Endothelial cell of umbilical vein (primary cell): Measurements from ENCODE around the gene XRCC4. TPM values are rescaled to one million over a fixed set of nuclear protein-coding genes. Genes with fewer than 3 reads are reported as not detected.

Experiments
- BruUV-seq: library from RNA; stranded (reverse); fragments of 400-500 nt; replicated peaks from 2 replicates; lab custom pipeline; 2021; lab: Mats Ljungman, UMichigan
- CTCF ChIA-PET: fragments of 300-600, 350-600 bp; sonication (Branson Sonifier 250); formaldehyde crosslinking; loops from one replicate; lab custom pipeline; 2021; ENCODE audit warnings: antibody characterized with exemption, inconsistent platforms; lab: Charles Lee
- POLR2A ChIA-PET: fragments of 300-600, 350-600 bp; sonication (Branson Sonifier 250); formaldehyde crosslinking; loops from one replicate; lab custom pipeline; 2021; ENCODE audit warnings: antibody characterized with exemption, inconsistent platforms; lab: Charles Lee
- DNase-seq: peaks from one replicate; pipeline ENCODE4 v3.0.0-alpha.2; 2011; ENCODE audit warnings: low read depth, low spot score
- FAIRE-seq: peaks from 2 replicates; lab custom pipeline; 2011; peaks lifted over from hg19 to GRCh38; lab: Jason Lieb, UNC
- H2AFZ ChIP-seq: 2 replicates; pipeline ENCODE4 v1.6.0; 2012; ENCODE audit warnings: low read depth, low read length, control low read depth, inconsistent platforms
- H3K27ac ChIP-seq: 2 replicates; pipeline ENCODE4 v1.5.1; 2011; ENCODE audit warnings: low read depth, mild to moderate bottlenecking, control low read depth, low read length, moderate library complexity; ENCODE audit not compliant: insufficient read depth
- H3K27me3 ChIP-seq, 2 experiments: 2 replicates each; pipeline versions ENCODE4 v1.6.0 to v1.6.1; 2011; ENCODE audit warnings: low read length in 2 of 2, mixed read lengths in 1 of 2; ENCODE audit not compliant: control insufficient read depth in 2 of 2, insufficient read depth in 2 of 2
- H3K36me3 ChIP-seq, 2 experiments: 2 replicates in 1 of 2; 3 replicates in 1 of 2; pipeline ENCODE4 v1.5.1; 2011; ENCODE audit warnings: low read length in 2 of 2, mild to moderate bottlenecking in 1 of 2, moderate library complexity in 1 of 2; ENCODE audit not compliant: control insufficient read depth in 2 of 2, insufficient read depth in 2 of 2; ENCODE audit errors: extremely low read depth in 1 of 2
- H3K4me1 ChIP-seq: 3 replicates; pipeline ENCODE4 v1.5.1; 2011; ENCODE audit warnings: mild to moderate bottlenecking, low read length; ENCODE audit not compliant: control insufficient read depth, insufficient read depth; ENCODE audit errors: extremely low read depth
- H3K4me2 ChIP-seq: 2 replicates; pipeline ENCODE4 v1.6.1; 2011; ENCODE audit warnings: low read length, control low read depth, mixed read lengths; ENCODE audit not compliant: insufficient read depth
- H3K4me3 ChIP-seq, 3 experiments: fragments of 200-600 bp in 1 of 3; sonication (generic), shearing (Covaris generic) in 1 of 3; replicated peaks in 1 of 3; 2 replicates each; pipeline ENCODE4 v1.5.1; 2011 to 2016; ENCODE audit warnings: control low read depth in 3 of 3, low read length in 3 of 3, mild to moderate bottlenecking in 2 of 3, inconsistent platforms in 1 of 3, low read depth in 1 of 3, moderate library complexity in 1 of 3; ENCODE audit not compliant: insufficient read depth in 1 of 3
- H3K79me2 ChIP-seq: 2 replicates; pipeline ENCODE4 v1.6.0; 2012; ENCODE audit warnings: low read length, inconsistent platforms; ENCODE audit not compliant: control insufficient read depth, insufficient read depth
- H3K9ac ChIP-seq: replicated peaks from 2 replicates; pipeline ENCODE3; 2011; ENCODE audit warnings: low read length, control low read depth; ENCODE audit not compliant: insufficient read depth; ENCODE audit errors: extremely low read depth
- H3K9me1 ChIP-seq: replicated peaks from 3 replicates; pipeline ENCODE4 v1.6.0; 2011; ENCODE audit warnings: mild to moderate bottlenecking, low read length; ENCODE audit not compliant: control insufficient read depth, insufficient read depth; ENCODE audit errors: extremely low read depth
- H3K9me3 ChIP-seq: replicated peaks from 2 replicates; pipeline ENCODE4 v1.5.1; 2012; ENCODE audit warnings: low read length, inconsistent platforms; ENCODE audit not compliant: control insufficient read depth, insufficient read depth
- H4K20me1 ChIP-seq: replicated peaks from 2 replicates; pipeline ENCODE3; 2011; ENCODE audit warnings: mild to moderate bottlenecking, low read length; ENCODE audit not compliant: control insufficient read depth, insufficient read depth; ENCODE audit errors: extremely low read depth
- CTCF ChIP-seq, 2 donors: IDR thresholded peaks; 1 replicate in 1 of 2; 2 replicates in 1 of 2; pipeline ENCODE4 v1.5.1; 2011; ENCODE audit warnings: low read length in 2 of 2, mild to moderate bottlenecking in 2 of 2, moderate library complexity in 2 of 2, control low read depth in 1 of 2, inconsistent platforms in 1 of 2, low read depth in 1 of 2; ENCODE audit not compliant: insufficient read depth in 1 of 2; ENCODE audit errors: extremely low read depth in 1 of 2
- FOS ChIP-seq: IDR thresholded peaks from 2 replicates; pipeline ENCODE4 v1.6.1; 2011; ENCODE audit warnings: mild to moderate bottlenecking, low read length, moderate library complexity, borderline replicate concordance; ENCODE audit not compliant: insufficient read depth
- JUN ChIP-seq: IDR thresholded peaks from 2 replicates; pipeline ENCODE4 v1.6.1; 2011; ENCODE audit warnings: borderline replicate concordance, low read depth; ENCODE audit not compliant: insufficient read length, insufficient read depth
- MAX ChIP-seq: IDR thresholded peaks from 2 replicates; pipeline ENCODE4 v1.6.1; 2011; ENCODE audit not compliant: insufficient read depth, insufficient read length
- POLR2A ChIP-seq: IDR thresholded peaks from 2 replicates; pipeline ENCODE4 v1.6.1; 2012; ENCODE audit warnings: low read depth, mild to moderate bottlenecking, control low read depth, low read length
- POLR2AphosphoS5 ChIP-seq: IDR thresholded peaks from 2 replicates; pipeline ENCODE4 v1.6.1; 2012; ENCODE audit warnings: low read depth, mild to moderate bottlenecking, control low read depth, low read length, moderate library complexity; ENCODE audit not compliant: insufficient read depth
- dilution Hi-C: fragments of 300-500 bp; cut with MboI; formaldehyde crosslinking; loops from one replicate; pipeline ENCODE4 v1.15.0; 2019; ENCODE audit warnings: low sequenced_read_pairs; ENCODE audit not compliant: extremely low pct_ligation_motif_present
- intact Hi-C: fragments of 100-400 bp; cut with micrococcal nuclease; formaldehyde crosslinking; loops from one replicate; pipeline ENCODE4 v1.10.0; 2022
- polyA plus RNA-seq, 4 experiments: library from polyadenylated mRNA; depleted of rRNA in 3 of 4; stranded (reverse) in 3 of 4; unstranded in 1 of 4; fragments of >200 nt; gene quantifications; 2 replicates each; pipeline versions ENCODE4 v1.2.1 to v1.2.3, GENCODE V29; 2011 to 2012; ENCODE audit warnings: missing spikeins in 1 of 4
- total RNA-seq: library from RNA; stranded (reverse); gene quantifications from 2 replicates; pipeline ENCODE4 v1.2.3, GENCODE V29; 2021

The XRCC4 gene
- total and polyA plus RNA-seq, 2 donors (not counting 3 experiments of a cell fraction or from before 2014, with no cell fraction given), result 1.3 to 7.7 TPM

DNA sequence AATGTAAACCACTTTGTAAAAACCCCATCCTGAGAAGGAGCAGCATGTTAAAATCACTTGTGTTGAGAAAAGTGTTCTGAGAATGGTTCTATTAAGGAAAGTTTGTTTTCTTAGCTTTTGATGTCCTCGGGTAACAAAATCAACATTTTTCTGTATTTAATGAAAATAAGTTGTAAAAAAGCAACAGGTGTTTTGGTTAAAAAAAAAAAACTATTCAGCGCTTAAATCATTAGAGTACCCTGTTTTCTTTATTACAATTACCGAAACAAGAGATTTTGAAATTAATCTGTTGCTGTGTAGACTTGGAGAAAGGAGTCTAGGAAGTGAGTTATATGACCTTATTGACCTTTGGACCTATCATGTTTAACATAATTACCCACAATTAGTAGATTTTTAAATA lies 167.7 kb downstream of the XRCC4 start:
- intact Hi-C loops (no loop called here), dilution Hi-C loops (no loop called here)
- no peak overlapping the region for H3K4me3 ChIP-seq
- TF ChIP-seq FOS, result no peak
- TF ChIP-seq CTCF (IDR thresholded peaks at IDR 0.05; ENCODE audit: extremely low read depth in 1 of 2, insufficient read depth in 1 of 2, low read depth in 1 of 2, low read length in 2 of 2), result no peak
- TF ChIP-seq MAX, result no peak
- TF ChIP-seq POLR2A, result no peak
- no peak for TF ChIP-seq POLR2AphosphoS5
- TF ChIP-seq JUN, result no peak
- ChIA-PET CTCF (interaction anchor here (1.5 kb wide), 1 partner anchor 10 kb away, joined by 4 read pairs; no protein-coding TSS in a partner anchor), POLR2A (no interaction called here)
- no peak overlapping the region for H3K9ac ChIP-seq
- H2AFZ ChIP-seq, result no peak overlapping the region
- BruUV-seq, result no TSS peak
- H3K9me1 ChIP-seq, result no peaks in the 10 kb centered on the region
- no peaks in the 10 kb centered on the region for H3K79me2 ChIP-seq
- FAIRE-seq (no peak), DNase-seq (no peak)
- no peaks in the 10 kb centered on the region for H4K20me1 ChIP-seq
- no peaks in the 10 kb centered on the region for H3K27me3 ChIP-seq
- H3K27ac ChIP-seq, result no peak overlapping the region
- H3K36me3 ChIP-seq, result no peaks in the 10 kb centered on the region
- H3K4me1 ChIP-seq, result no peaks in the 10 kb centered on the region
- H3K4me2 ChIP-seq, result no peak overlapping the region
- no peaks in the 10 kb centered on the region for H3K9me3 ChIP-seq
